ENCODE data around the gene TAS2R50. TPM values are rescaled to one million over a fixed set of nuclear protein-coding genes. Genes with fewer than 3 reads are reported as not detected.

Gene TAS2R50
- total RNA-seq, 1 donor from 2014 or later: 0.55 TPM

- no peak for ATAC-seq
- Histone ChIP-seq H3K36me3 (no peaks in the 10 kb centered on the region), H3K27ac (no peak overlapping the region), H3K4me1 (no peaks in the 10 kb centered on the region), H3K4me3 (no peak overlapping the region), H3K9me3 (no peaks in the 10 kb centered on the region), H3K27me3 (no peaks in the 10 kb centered on the region)
- no peak for DNase-seq
- intact Hi-C loops (cut with DNase I): no loop called here
- TF ChIP-seq, protein P1, sequence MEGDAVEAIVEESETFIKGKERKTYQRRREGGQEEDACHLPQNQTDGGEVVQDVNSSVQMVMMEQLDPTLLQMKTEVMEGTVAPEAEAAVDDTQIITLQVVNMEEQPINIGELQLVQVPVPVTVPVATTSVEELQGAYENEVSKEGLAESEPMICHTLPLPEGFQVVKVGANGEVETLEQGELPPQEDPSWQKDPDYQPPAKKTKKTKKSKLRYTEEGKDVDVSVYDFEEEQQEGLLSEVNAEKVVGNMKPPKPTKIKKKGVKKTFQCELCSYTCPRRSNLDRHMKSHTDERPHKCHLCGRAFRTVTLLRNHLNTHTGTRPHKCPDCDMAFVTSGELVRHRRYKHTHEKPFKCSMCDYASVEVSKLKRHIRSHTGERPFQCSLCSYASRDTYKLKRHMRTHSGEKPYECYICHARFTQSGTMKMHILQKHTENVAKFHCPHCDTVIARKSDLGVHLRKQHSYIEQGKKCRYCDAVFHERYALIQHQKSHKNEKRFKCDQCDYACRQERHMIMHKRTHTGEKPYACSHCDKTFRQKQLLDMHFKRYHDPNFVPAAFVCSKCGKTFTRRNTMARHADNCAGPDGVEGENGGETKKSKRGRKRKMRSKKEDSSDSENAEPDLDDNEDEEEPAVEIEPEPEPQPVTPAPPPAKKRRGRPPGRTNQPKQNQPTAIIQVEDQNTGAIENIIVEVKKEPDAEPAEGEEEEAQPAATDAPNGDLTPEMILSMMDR (IDR thresholded peaks at IDR 0.05): no peak
These were observed 43.5 kb downstream of the TAS2R50 start for GRCh38 chr12:10943167-10943566.

- intact Hi-C loops (cut with DNase I): no loop called here
- Histone ChIP-seq H3K9me3 (no peaks in the 10 kb centered on the region), H3K4me3 (no peak overlapping the region), H3K4me1 (no peaks in the 10 kb centered on the region), H3K36me3 (no peaks in the 10 kb centered on the region), H3K27me3 (no peaks in the 10 kb centered on the region), H3K27ac (no peak overlapping the region)
- no peak for ATAC-seq
- DNase-seq: no peak
- TF ChIP-seq, protein P1 (IDR thresholded peaks at IDR 0.05): no peak
These were observed 44.6 kb downstream of the TAS2R50 start for GRCh38 chr12:10941916-10942607.

DNA sequence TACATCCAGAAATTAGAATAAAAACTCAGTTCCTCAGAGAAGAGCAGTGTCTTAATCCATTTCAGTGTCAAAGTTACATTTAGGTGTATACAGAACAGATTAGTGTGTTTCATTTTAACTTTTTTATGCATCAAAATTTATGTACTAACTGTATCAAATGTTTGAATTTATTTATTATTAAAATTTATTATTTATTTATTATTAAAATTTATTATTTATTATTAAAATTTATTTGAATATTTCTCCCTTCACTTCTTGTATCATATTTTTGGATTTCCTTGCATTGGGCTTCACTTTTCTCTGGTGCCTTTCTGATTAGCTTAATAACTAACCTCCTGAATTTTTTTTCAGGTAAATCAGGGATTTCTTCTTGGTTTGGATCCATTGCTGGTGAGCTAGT lies 45.3 kb downstream of the TAS2R50 start:
- no peaks in the 10 kb centered on the region for H3K27me3 ChIP-seq
- TF ChIP-seq, protein P1 (IDR thresholded peaks at IDR 0.05): no peak
- no peaks in the 10 kb centered on the region for H3K4me1 ChIP-seq
- intact Hi-C loops (cut with DNase I): no loop called here
- no peaks in the 10 kb centered on the region for H3K9me3 ChIP-seq
- no peak for DNase-seq
- no peak overlapping the region for H3K27ac ChIP-seq
- no peak for ATAC-seq
- no peaks in the 10 kb centered on the region for H3K36me3 ChIP-seq
- no peak overlapping the region for H3K4me3 ChIP-seq

DNA sequence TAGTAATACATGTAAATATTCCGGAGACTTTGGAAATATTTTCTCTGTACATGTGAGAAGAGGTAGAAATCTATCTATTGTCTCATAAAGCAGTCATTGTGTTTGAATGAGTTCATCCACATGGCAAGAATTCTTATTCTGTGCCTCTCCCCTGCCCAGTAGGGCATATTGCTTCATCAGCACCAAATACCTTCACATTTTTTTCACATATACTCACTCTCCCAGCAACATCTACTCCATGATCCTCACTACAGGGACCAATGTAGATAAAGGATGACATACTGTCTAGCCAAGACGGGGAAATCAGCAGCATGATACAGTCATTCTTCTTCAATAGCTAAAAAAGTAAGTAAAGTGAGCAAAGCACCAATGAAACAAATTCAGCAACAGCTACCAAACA lies 46.3 kb downstream of the TAS2R50 start:
- Histone ChIP-seq H3K36me3 (no peaks in the 10 kb centered on the region), H3K4me1 (no peaks in the 10 kb centered on the region), H3K27me3 (no peaks in the 10 kb centered on the region), H3K4me3 (no peak overlapping the region), H3K9me3 (no peaks in the 10 kb centered on the region), H3K27ac (no peak overlapping the region)
- DNase-seq (no peak), ATAC-seq (no peak)
- TF ChIP-seq, protein P1 (IDR thresholded peaks at IDR 0.05): no peak
- intact Hi-C loops (cut with DNase I): no loop called here

- TF ChIP-seq, protein P1 (IDR thresholded peaks at IDR 0.05): no peak
- H3K27me3 ChIP-seq: no peaks in the 10 kb centered on the region
- H3K9me3 ChIP-seq: no peaks in the 10 kb centered on the region
- H3K27ac ChIP-seq: no peak within 1 kb of the TSS
- H3K4me3 ChIP-seq: no peak within 1 kb of the TSS
- no peaks in the 10 kb centered on the region for H3K36me3 ChIP-seq
- ATAC-seq (no peak), DNase-seq (no peak)
- intact Hi-C loops (cut with DNase I): no loop called here
- no peaks in the 10 kb centered on the region for H3K4me1 ChIP-seq
These were observed 47.5 kb downstream of the TAS2R50 start, which contains the start of gene TAS2R14 for GRCh38 chr12:10939163-10939562. TAS2R14 (minus strand) TSS chr12:10939263; CDS start chr12:10939207, 56 bp downstream.
